Measurements from ENCODE around the gene DGKD.

Gene DGKD

GRCh38 chr2:233413559-233414272 lies 59.4 kb downstream of the DGKD start (continued):
- TF ChIP-seq RARB (CRISPR knock-in tag; IDR thresholded peaks at IDR 0.05) (no peak), SNAI2 (CRISPR knock-in tag; IDR thresholded peaks at IDR 0.05) (no peak), POU6F1 (CRISPR knock-in tag; IDR thresholded peaks at IDR 0.05; ENCODE audit: borderline replicate concordance, low read depth) (no peak)

GRCh38 chr2:233414273-233414654 lies 60.0 kb downstream of the DGKD start:
- ATAC-seq: peak; percentile 56

More at GRCh38 chr2:233414273-233414654, 60.0 kb downstream of the DGKD start:
- TF ChIP-seq POU6F1 (CRISPR knock-in tag; IDR thresholded peaks at IDR 0.05; ENCODE audit: borderline replicate concordance, low read depth) (no peak), PPARA (CRISPR knock-in tag; IDR thresholded peaks at IDR 0.05; ENCODE audit: borderline replicate concordance) (no peak), RARB (CRISPR knock-in tag; IDR thresholded peaks at IDR 0.05) (no peak), ZFP3 (CRISPR knock-in tag; IDR thresholded peaks at IDR 0.05) (no peak), TOX (CRISPR knock-in tag; IDR thresholded peaks at IDR 0.05; ENCODE audit: borderline replicate concordance) (no peak), ISL1 (CRISPR knock-in tag; IDR thresholded peaks at IDR 0.05) (no peak), ZC3H10 (CRISPR knock-in tag; IDR thresholded peaks at IDR 0.05) (no peak), ESRRG (CRISPR knock-in tag; IDR thresholded peaks at IDR 0.05) (no peak), ZNF565 (CRISPR knock-in tag; conservative IDR thresholded peaks at IDR 0.05; ENCODE audit: low read depth) (no peak), TSHZ2 (CRISPR knock-in tag; IDR thresholded peaks at IDR 0.05) (no peak), CREB5 (CRISPR knock-in tag; IDR thresholded peaks at IDR 0.05; ENCODE audit: low read depth) (no peak), ZNF8 (CRISPR knock-in tag; IDR thresholded peaks at IDR 0.05) (no peak), CSRNP3 (CRISPR knock-in tag; IDR thresholded peaks at IDR 0.05) (no peak), TCF4 (CRISPR knock-in tag; IDR thresholded peaks at IDR 0.05; ENCODE audit: borderline replicate concordance) (no peak), PATZ1 (CRISPR knock-in tag; IDR thresholded peaks at IDR 0.05; ENCODE audit: borderline replicate concordance) (no peak), ZFP30 (CRISPR knock-in tag; IDR thresholded peaks at IDR 0.05) (no peak), BACH2 (CRISPR knock-in tag; IDR thresholded peaks at IDR 0.05; ENCODE audit: borderline replicate concordance) (no peak), GLIS3 (CRISPR knock-in tag; IDR thresholded peaks at IDR 0.05) (no peak), CSDC2 (CRISPR knock-in tag; IDR thresholded peaks at IDR 0.05) (no peak), ZNF70 (CRISPR knock-in tag; IDR thresholded peaks at IDR 0.05) (no peak)

Data from SK-N-SH treated with all-trans-retinoic acid at 6 μM for 48 hours (cell line).